Sigmoid colon (tissue), 7 donors: ENCODE data around the gene EFNA3. TPM values are rescaled to one million over a fixed set of nuclear protein-coding genes. Genes with fewer than 3 reads are reported as not detected.

Source experiments
- DNase-seq: peaks from one replicate; pipeline ENCODE4 v3.0.0-alpha.2; 2019
- H3K27ac ChIP-seq, 4 donors: fragments of 200-600 bp; sonication (generic); one replicate each; pipeline ENCODE4 v1.5.1; 2016 to 2019; ENCODE audit warnings: mild to moderate bottlenecking in 1 of 4
- H3K27me3 ChIP-seq, 3 donors: fragments of 200-600 bp; sonication (generic); one replicate each; pipeline ENCODE4 v1.5.1; 2019; ENCODE audit warnings: mild to moderate bottlenecking in 1 of 3
- H3K36me3 ChIP-seq, 4 donors: fragments of 200-600 bp; sonication (generic); one replicate each; pipeline ENCODE4 v1.5.1; 2016 to 2019
- H3K4me1 ChIP-seq, 4 donors: fragments of 200-600 bp; sonication (generic); one replicate each; pipeline ENCODE4 v1.5.1; 2017 to 2019
- H3K4me3 ChIP-seq, 4 donors: fragments of 200-600 bp; sonication (generic); one replicate each; pipeline ENCODE4 v1.5.1; 2017 to 2019; ENCODE audit warnings: mild to moderate bottlenecking in 2 of 4, moderate library complexity in 1 of 4
- H3K9me3 ChIP-seq, 4 donors: fragments of 200-600 bp in 3 of 4; sonication (generic) in 3 of 4; one replicate each; pipeline versions ENCODE4 v1.5.1 to v1.6.1; 2013 to 2019
- CTCF ChIP-seq, 4 experiments: fragments of 450-650 bp in 3 of 4; fragments of 200-600 bp in 1 of 4; IDR thresholded peaks; one replicate each; pipeline ENCODE4 v1.5.1; 2016 to 2019; ENCODE audit warnings: antibody characterized with exemption in 4 of 4, mild to moderate bottlenecking in 3 of 4, moderate library complexity in 2 of 4
- EP300 ChIP-seq, 4 donors: sonication (generic); formaldehyde crosslinking; IDR thresholded peaks; one replicate each; pipeline ENCODE4 v1.6.1; 2017; ENCODE audit warnings: antibody characterized with exemption in 4 of 4
- POLR2A ChIP-seq, 2 donors: fragments of 450-650 bp; IDR thresholded peaks; one replicate each; pipeline ENCODE4 v1.6.1; 2016; ENCODE audit warnings: antibody characterized with exemption in 2 of 2, mild to moderate bottlenecking in 2 of 2, moderate library complexity in 2 of 2
- POLR2AphosphoS5 ChIP-seq, 4 donors: sonication (generic); formaldehyde crosslinking; IDR thresholded peaks; one replicate each; pipeline ENCODE4 v1.6.1; 2017; ENCODE audit warnings: antibody characterized with exemption in 4 of 4
- WGBS, 2 donors: extraction: QIAGEN DNeasy Blood & Tissue Kit; methylation state at CpG; one replicate each; pipeline ENCODE4 v1.1.7; 2013; 5-methylcytosine and 5-hydroxymethylcytosine counted together
- intact Hi-C: fragments of 100-400 bp; cut with DNase I; formaldehyde crosslinking; loops from one replicate; pipeline ENCODE4 v1.15.1; 2023
- polyA plus RNA-seq, 3 donors: library from polyadenylated mRNA; stranded (reverse); fragments of 200-250 nt; gene quantifications; one replicate each; pipeline ENCODE4 v1.2.3, GENCODE V29; 2013
- total RNA-seq, 4 donors: library from RNA; depleted of rRNA; stranded (reverse); fragments of >200 nt; gene quantifications; one replicate each; pipeline ENCODE4 v1.1.0, GENCODE V29; 2016
- donor health status: healthy with polysubstance abuse.
- donor health status: Bipolar disorder and iron deficiency.
- donor health status: healthy.

Gene EFNA3
- total and polyA plus RNA-seq, 7 donors: 0.27 to 9.0 (median 3.0) TPM

- peak overlapping the region; percentile 71 to 81 (median 74) for H3K27ac ChIP-seq
- TF ChIP-seq POLR2A (IDR thresholded peaks at IDR 0.05): no peak
- peak in 3 of 4 experiments; percentile 21 to 57 (median 36) for TF ChIP-seq CTCF (IDR thresholded peaks at IDR 0.05)
- peak in 2 of 4 donors; percentile 32 to 42 for TF ChIP-seq POLR2AphosphoS5 (IDR thresholded peaks at IDR 0.05)
- DNase-seq: peak; percentile 90
- H3K36me3 ChIP-seq: no peaks in the 10 kb centered on the region
- WGBS, 2 donors: 1 to 6% methylated on average over 61 of the region's 61 CpGs
- H3K27me3 ChIP-seq: no peaks in the 10 kb centered on the region
- intact Hi-C loops: no loop called here
- H3K9me3 ChIP-seq: no peaks in the 10 kb centered on the region
- H3K4me1 ChIP-seq: peaks cover 0 to 22% (median 16%) of the 10 kb centered on the region in 4 donors
- H3K4me3 ChIP-seq: peak overlapping the region; percentile 11 to 53 (median 46)
Measured at GRCh38 chr1:155070721-155071569, 7.7 kb upstream of the EFNA3 start.

- peak overlapping the region in 1 of 4 donors; percentile 48 for H3K4me3 ChIP-seq
- intact Hi-C loops: no loop called here
- no peaks in the 10 kb centered on the region for H3K9me3 ChIP-seq
- H3K36me3 ChIP-seq: no peaks in the 10 kb centered on the region
- H3K4me1 ChIP-seq: peaks cover 0 to 22% (median 16%) of the 10 kb centered on the region in 4 donors
- WGBS, 2 donors: 68 to 79% methylated on average over 14 of the region's 14 CpGs
- peak overlapping the region; percentile 71 to 81 (median 74) for H3K27ac ChIP-seq
- H3K27me3 ChIP-seq: no peaks in the 10 kb centered on the region
- TF ChIP-seq EP300 (IDR thresholded peaks at IDR 0.05) (no peak), POLR2AphosphoS5 (IDR thresholded peaks at IDR 0.05) (no peak), POLR2A (IDR thresholded peaks at IDR 0.05) (no peak), CTCF (IDR thresholded peaks at IDR 0.05) (no peak)
- DNase-seq: peak; percentile 66
Measured at GRCh38 chr1:155071701-155072100, 6.9 kb upstream of the EFNA3 start.

- no peak overlapping the region for H3K27ac ChIP-seq
- peak; percentile 51 for DNase-seq
- no peaks in the 10 kb centered on the region for H3K27me3 ChIP-seq
- peaks cover 0 to 22% (median 16%) of the 10 kb centered on the region in 4 donors for H3K4me1 ChIP-seq
- H3K4me3 ChIP-seq: no peak overlapping the region
- H3K9me3 ChIP-seq: no peaks in the 10 kb centered on the region
- 67 to 73% methylated on average over 7 of the region's 7 CpGs for WGBS, 2 donors
- intact Hi-C loops: no loop called here
- TF ChIP-seq CTCF (IDR thresholded peaks at IDR 0.05): no peak
- TF ChIP-seq POLR2A (IDR thresholded peaks at IDR 0.05): no peak
- TF ChIP-seq EP300 (IDR thresholded peaks at IDR 0.05): no peak
- TF ChIP-seq POLR2AphosphoS5 (IDR thresholded peaks at IDR 0.05): no peak
- H3K36me3 ChIP-seq: no peaks in the 10 kb centered on the region
Measured at GRCh38 chr1:155072531-155073289, 5.9 kb upstream of the EFNA3 start.

- H3K27me3 ChIP-seq: no peaks in the 10 kb centered on the region
- DNase-seq: peak; percentile 50
- no peak overlapping the region for H3K27ac ChIP-seq
- no peak for TF ChIP-seq CTCF (IDR thresholded peaks at IDR 0.05)
- no peak for TF ChIP-seq POLR2AphosphoS5 (IDR thresholded peaks at IDR 0.05)
- no peak for TF ChIP-seq POLR2A (IDR thresholded peaks at IDR 0.05)
- TF ChIP-seq EP300 (IDR thresholded peaks at IDR 0.05): no peak
- H3K9me3 ChIP-seq: no peaks in the 10 kb centered on the region
- H3K4me1 ChIP-seq: peaks cover 0 to 24% (median 19%) of the 10 kb centered on the region in 4 donors
- intact Hi-C loops: no loop called here
- H3K4me3 ChIP-seq: no peak overlapping the region
- H3K36me3 ChIP-seq: no peaks in the 10 kb centered on the region
- 90 to 93% methylated on average over 3 of the region's 3 CpGs for WGBS, 2 donors
Measured at GRCh38 chr1:155073377-155074242, 5.0 kb upstream of the EFNA3 start.
